ENCODE data around the gene RGL1.

DNA sequence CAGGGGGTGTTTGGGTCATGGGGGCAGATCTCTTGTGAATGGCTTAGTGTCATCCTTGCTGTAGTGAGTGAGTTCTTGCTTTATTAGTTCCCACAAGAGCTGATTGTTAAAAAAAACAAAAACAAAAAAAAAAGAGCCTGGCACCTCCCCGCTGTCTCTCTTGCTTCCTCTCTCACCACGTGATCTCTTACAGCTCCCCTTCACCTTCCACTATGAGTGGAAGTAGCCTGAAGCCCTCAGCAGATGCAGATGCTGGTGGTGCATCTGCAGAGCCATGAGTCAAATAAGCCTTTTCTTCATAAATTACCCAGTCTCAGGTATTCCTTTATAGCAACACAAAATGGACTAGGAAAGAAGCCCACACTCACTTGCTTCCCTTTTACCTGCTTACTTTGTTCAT is 17.2 kb upstream of the RGL1 start:
- TF ChIP-seq ZNF316 (IDR thresholded peaks at IDR 0.05) (no peak), ZKSCAN1 (IDR thresholded peaks at IDR 0.05; ENCODE audit: low read depth, low read length) (no peak), SNRNP70 (optimal IDR thresholded peaks at IDR 0.05; ENCODE audit: low read depth, low read length) (no peak), RAD21 (CRISPR knock-in tag; conservative IDR thresholded peaks at IDR 0.05 in 1 of 2, IDR thresholded peaks at IDR 0.05 in 1 of 2) (no peak), TAF1 (IDR thresholded peaks at IDR 0.05; ENCODE audit: control insufficient read depth, extremely low read depth, insufficient read depth, low read length, severe bottlenecking) (no peak), ZNF143 (CRISPR knock-in tag; IDR thresholded peaks at IDR 0.05) (no peak), MAFG (tag; conservative IDR thresholded peaks at IDR 0.05) (no peak), POLR2AphosphoS5 (IDR thresholded peaks at IDR 0.05; ENCODE audit: control insufficient read depth, insufficient read depth, low read depth, low read length) (no peak)
- TF ChIP-seq, protein P1, sequence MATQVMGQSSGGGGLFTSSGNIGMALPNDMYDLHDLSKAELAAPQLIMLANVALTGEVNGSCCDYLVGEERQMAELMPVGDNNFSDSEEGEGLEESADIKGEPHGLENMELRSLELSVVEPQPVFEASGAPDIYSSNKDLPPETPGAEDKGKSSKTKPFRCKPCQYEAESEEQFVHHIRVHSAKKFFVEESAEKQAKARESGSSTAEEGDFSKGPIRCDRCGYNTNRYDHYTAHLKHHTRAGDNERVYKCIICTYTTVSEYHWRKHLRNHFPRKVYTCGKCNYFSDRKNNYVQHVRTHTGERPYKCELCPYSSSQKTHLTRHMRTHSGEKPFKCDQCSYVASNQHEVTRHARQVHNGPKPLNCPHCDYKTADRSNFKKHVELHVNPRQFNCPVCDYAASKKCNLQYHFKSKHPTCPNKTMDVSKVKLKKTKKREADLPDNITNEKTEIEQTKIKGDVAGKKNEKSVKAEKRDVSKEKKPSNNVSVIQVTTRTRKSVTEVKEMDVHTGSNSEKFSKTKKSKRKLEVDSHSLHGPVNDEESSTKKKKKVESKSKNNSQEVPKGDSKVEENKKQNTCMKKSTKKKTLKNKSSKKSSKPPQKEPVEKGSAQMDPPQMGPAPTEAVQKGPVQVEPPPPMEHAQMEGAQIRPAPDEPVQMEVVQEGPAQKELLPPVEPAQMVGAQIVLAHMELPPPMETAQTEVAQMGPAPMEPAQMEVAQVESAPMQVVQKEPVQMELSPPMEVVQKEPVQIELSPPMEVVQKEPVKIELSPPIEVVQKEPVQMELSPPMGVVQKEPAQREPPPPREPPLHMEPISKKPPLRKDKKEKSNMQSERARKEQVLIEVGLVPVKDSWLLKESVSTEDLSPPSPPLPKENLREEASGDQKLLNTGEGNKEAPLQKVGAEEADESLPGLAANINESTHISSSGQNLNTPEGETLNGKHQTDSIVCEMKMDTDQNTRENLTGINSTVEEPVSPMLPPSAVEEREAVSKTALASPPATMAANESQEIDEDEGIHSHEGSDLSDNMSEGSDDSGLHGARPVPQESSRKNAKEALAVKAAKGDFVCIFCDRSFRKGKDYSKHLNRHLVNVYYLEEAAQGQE (IDR thresholded peaks at IDR 0.05; ENCODE audit: borderline replicate concordance) = no peak
- TF ChIP-seq, protein P1 (CRISPR knock-in tag; IDR thresholded peaks at IDR 0.05; ENCODE audit: low read depth) = no peak
- TF ChIP-seq, protein P2, sequence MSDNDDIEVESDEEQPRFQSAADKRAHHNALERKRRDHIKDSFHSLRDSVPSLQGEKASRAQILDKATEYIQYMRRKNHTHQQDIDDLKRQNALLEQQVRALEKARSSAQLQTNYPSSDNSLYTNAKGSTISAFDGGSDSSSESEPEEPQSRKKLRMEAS (CRISPR knock-in tag; IDR thresholded peaks at IDR 0.05) = no peak
- TF ChIP-seq, protein P3, sequence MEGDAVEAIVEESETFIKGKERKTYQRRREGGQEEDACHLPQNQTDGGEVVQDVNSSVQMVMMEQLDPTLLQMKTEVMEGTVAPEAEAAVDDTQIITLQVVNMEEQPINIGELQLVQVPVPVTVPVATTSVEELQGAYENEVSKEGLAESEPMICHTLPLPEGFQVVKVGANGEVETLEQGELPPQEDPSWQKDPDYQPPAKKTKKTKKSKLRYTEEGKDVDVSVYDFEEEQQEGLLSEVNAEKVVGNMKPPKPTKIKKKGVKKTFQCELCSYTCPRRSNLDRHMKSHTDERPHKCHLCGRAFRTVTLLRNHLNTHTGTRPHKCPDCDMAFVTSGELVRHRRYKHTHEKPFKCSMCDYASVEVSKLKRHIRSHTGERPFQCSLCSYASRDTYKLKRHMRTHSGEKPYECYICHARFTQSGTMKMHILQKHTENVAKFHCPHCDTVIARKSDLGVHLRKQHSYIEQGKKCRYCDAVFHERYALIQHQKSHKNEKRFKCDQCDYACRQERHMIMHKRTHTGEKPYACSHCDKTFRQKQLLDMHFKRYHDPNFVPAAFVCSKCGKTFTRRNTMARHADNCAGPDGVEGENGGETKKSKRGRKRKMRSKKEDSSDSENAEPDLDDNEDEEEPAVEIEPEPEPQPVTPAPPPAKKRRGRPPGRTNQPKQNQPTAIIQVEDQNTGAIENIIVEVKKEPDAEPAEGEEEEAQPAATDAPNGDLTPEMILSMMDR (IDR thresholded peaks at IDR 0.05 in 2 of 3, conservative IDR thresholded peaks at IDR 0.05 in 1 of 3; ENCODE audit: insufficient read depth in 2 of 3, low read depth in 1 of 3, low read length in 3 of 3) = no peak
- TF ChIP-seq, protein P4, sequence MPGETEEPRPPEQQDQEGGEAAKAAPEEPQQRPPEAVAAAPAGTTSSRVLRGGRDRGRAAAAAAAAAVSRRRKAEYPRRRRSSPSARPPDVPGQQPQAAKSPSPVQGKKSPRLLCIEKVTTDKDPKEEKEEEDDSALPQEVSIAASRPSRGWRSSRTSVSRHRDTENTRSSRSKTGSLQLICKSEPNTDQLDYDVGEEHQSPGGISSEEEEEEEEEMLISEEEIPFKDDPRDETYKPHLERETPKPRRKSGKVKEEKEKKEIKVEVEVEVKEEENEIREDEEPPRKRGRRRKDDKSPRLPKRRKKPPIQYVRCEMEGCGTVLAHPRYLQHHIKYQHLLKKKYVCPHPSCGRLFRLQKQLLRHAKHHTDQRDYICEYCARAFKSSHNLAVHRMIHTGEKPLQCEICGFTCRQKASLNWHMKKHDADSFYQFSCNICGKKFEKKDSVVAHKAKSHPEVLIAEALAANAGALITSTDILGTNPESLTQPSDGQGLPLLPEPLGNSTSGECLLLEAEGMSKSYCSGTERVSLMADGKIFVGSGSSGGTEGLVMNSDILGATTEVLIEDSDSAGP (CRISPR knock-in tag; IDR thresholded peaks at IDR 0.05) = no peak
- TF ChIP-seq, protein P5, sequence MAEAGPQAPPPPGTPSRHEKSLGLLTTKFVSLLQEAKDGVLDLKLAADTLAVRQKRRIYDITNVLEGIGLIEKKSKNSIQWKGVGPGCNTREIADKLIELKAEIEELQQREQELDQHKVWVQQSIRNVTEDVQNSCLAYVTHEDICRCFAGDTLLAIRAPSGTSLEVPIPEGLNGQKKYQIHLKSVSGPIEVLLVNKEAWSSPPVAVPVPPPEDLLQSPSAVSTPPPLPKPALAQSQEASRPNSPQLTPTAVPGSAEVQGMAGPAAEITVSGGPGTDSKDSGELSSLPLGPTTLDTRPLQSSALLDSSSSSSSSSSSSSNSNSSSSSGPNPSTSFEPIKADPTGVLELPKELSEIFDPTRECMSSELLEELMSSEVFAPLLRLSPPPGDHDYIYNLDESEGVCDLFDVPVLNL (CRISPR knock-in tag; IDR thresholded peaks at IDR 0.05; ENCODE audit: low read depth) = no peak

Data from K562 (cell line).